ENCODE data around the gene AGMO. TPM values are rescaled to one million over a fixed set of nuclear protein-coding genes. Genes with fewer than 3 reads are reported as not detected.

AGMO gene
- total RNA-seq, 1 donor from 2014 or later = not detected

DNA sequence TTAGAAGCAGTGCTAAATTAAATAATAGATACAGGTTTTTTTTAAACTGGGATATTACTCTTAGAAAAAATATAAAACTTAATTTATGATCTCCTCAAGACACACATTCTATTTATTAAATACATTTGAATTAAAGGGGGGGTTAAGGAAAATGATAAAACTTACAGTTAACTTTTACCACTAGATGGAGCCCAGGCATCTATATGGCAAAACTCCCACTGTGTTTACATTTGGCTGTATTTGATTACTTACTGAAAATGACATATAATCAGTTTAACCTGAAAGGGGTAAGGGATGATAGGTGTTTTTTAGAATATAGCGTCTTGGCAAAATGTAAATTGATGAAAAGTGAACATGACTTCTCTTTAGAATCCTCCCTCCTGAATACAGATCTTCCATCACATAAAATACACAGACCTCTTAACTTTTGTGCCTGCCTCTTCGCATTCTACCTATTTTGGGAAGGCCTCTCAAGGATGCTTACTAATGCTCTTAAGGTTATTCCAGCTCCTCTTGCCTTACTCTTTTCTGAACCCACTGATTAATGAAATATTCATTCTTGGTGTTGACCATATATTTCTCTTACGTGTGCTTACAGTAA, 235.7 kb downstream of the AGMO start:
- TF ChIP-seq, protein P1, sequence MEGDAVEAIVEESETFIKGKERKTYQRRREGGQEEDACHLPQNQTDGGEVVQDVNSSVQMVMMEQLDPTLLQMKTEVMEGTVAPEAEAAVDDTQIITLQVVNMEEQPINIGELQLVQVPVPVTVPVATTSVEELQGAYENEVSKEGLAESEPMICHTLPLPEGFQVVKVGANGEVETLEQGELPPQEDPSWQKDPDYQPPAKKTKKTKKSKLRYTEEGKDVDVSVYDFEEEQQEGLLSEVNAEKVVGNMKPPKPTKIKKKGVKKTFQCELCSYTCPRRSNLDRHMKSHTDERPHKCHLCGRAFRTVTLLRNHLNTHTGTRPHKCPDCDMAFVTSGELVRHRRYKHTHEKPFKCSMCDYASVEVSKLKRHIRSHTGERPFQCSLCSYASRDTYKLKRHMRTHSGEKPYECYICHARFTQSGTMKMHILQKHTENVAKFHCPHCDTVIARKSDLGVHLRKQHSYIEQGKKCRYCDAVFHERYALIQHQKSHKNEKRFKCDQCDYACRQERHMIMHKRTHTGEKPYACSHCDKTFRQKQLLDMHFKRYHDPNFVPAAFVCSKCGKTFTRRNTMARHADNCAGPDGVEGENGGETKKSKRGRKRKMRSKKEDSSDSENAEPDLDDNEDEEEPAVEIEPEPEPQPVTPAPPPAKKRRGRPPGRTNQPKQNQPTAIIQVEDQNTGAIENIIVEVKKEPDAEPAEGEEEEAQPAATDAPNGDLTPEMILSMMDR (conservative IDR thresholded peaks at IDR 0.05; ENCODE audit: low read depth, low read length) = peak; percentile 72
- no peak for DNase-seq (ENCODE audit: low read depth)
- no peak overlapping the region for H3K4me3 ChIP-seq (ENCODE audit: low read depth, low read length)

DNA sequence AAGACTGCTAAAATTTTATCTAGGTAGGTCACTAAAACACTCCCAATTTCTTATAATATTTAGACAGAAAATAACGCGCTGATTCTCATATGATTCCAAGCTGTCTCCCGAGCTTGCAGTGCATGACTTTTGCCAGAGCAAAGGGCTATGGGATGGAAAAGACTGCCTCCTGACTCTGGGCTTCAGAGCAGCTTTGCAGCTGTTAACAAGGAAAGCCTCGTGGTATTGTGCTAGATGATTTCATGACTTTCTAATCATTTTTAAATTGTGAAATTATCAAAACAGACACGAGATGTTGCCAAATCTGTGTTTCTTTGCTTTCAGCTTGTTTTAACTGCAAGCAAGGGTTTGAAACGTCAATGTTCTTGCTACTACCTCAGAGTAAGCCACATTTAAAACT, 238.3 kb downstream of the AGMO start:
- DNase-seq (ENCODE audit: low read depth) = no peak
- H3K4me3 ChIP-seq (ENCODE audit: low read depth, low read length) = no peak overlapping the region
- TF ChIP-seq, protein P1 (conservative IDR thresholded peaks at IDR 0.05; ENCODE audit: low read depth, low read length) = no peak

DNA sequence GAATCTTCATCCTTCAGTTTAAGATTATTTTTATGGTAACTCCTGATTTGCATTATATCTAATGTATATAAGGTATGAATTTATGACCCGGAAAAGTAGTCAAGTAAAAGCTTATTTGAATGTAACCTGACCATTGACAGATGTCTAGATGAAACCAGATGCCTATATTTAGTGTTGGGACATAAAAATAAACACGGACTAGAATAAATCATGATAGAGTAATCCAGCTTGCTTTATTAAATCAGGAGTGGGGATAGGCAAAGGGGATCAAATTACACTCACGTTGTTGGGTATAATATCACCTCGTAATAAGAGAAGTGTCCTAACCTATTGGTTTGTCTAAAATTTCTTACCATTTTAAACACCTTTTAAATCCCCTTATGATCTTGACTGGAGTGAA, 244.6 kb downstream of the AGMO start:
- H3K4me3 ChIP-seq (ENCODE audit: low read depth, low read length) = no peak overlapping the region
- TF ChIP-seq, protein P1 (conservative IDR thresholded peaks at IDR 0.05; ENCODE audit: low read depth, low read length) = no peak
- no peak for DNase-seq (ENCODE audit: low read depth)

DNA sequence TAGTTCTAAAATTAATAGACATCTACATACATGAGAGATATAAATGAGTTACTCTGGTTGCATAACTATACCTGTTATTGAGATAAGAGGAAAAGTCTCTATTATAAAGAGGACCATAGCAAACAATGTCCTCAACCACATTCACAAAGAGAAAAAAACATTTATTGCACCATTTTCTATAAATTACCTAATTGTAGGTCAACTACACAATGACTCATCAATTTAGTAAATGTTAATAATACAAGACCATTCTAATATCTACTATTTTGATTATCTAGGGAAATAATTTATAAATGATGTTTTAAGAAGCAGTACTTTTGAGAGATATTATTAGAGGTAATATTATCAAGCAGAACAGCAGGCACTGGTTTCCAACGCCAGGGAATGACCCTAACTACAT, 246.1 kb downstream of the AGMO start:
- no peak overlapping the region for H3K4me3 ChIP-seq (ENCODE audit: low read depth, low read length)
- no peak for DNase-seq (ENCODE audit: low read depth)
- TF ChIP-seq, protein P1 (conservative IDR thresholded peaks at IDR 0.05; ENCODE audit: low read depth, low read length) = no peak

DNA sequence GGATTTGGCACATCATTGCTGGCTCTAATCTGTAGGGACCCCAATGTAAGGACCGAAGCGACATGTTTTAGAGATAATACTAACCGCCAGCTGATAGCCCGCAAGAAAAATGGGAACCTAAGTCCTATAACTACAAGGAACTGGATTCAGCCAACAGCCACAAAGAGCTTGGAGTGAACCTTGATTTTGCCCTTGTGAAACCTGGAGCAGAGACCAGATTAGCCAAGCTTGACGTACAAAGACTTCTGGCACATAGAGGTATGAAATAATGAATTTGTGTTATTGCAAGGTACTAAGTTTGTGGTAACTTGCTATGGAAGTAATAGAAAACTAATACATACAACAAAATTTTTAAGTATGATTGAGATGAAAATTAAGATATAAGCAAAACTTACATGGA, 246.9 kb downstream of the AGMO start:
- no peak overlapping the region for H3K4me3 ChIP-seq (ENCODE audit: low read depth, low read length)
- DNase-seq (ENCODE audit: low read depth) = no peak
- TF ChIP-seq, protein P1 (conservative IDR thresholded peaks at IDR 0.05; ENCODE audit: low read depth, low read length) = no peak

DNA sequence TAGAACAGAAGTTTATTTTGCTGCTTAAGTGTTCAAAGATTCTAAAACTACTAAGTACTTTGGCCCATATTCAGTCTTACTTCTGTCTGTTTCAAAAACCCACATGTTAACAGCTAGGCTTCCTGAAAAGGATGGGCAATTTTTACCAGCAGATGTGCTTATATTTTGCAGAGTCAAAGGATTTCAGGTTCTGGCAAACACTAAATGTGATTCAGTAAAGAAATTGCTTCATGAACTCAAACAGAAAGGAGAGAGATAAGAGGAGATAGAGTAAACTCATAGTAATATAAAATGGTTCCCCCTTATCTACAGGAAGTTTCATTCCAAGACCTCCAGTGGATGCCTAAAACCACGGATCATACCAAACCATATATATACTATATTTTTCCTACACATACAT, 248.5 kb downstream of the AGMO start:
- TF ChIP-seq, protein P1 (conservative IDR thresholded peaks at IDR 0.05; ENCODE audit: low read depth, low read length) = no peak
- H3K4me3 ChIP-seq (ENCODE audit: low read depth, low read length) = no peak overlapping the region
- no peak for DNase-seq (ENCODE audit: low read depth)

DNA sequence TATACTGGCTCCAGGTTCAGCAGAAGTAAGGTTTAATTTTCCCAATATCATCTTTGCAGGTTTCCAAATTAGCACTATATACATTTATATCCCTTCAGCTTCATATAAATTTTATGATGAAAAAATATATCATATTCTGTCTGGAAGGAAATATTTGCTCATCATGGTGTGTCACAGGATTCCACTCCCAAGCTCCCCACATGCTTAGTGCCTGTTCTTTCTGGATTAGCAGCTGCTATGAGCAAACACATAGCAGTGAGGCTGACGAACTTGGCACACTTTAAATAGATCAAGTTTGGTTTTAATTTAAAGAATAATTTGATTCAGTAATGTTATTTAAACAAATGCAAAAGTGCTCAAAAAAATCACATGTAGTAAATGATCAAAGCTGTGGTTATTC, 251.9 kb downstream of the AGMO start:
- TF ChIP-seq, protein P1 (conservative IDR thresholded peaks at IDR 0.05; ENCODE audit: low read depth, low read length) = no peak
- DNase-seq (ENCODE audit: low read depth) = no peak
- H3K4me3 ChIP-seq (ENCODE audit: low read depth, low read length) = no peak overlapping the region
